Activated effector memory CD4-positive, alpha-beta T cell treated with Interleukin-2 at 50 U/mL for 16 hours (primary cell): ENCODE data around the gene WDCP.
A peak's percentile ranks its signal among the peaks of the same experiment; 100 is the strongest.
"Not testable (repeated sequence)": the region's sequence is repeated elsewhere in the genome, so short reads cannot be mapped to it uniquely, and the experiment has no call there.

ENCODE experiments used
- DNase-seq: peaks from one replicate; pipeline ENCODE4 v3.0.0-alpha.2; 2020

WDCP gene

GRCh38 chr2:24058564-24059271 is 11.5 kb upstream of the WDCP start:
- DNase-seq = no peak

- DNase-seq = no peak
Measured at GRCh38 chr2:24055750-24056149, 8.6 kb upstream of the WDCP start.

GRCh38 chr2:24054366-24055010 is 7.3 kb upstream of the WDCP start:
- no peak for DNase-seq

- DNase-seq = no peak
Measured at GRCh38 chr2:24052951-24053350, 5.8 kb upstream of the WDCP start.

GRCh38 chr2:24051833-24052232 is 4.6 kb upstream of the WDCP start:
- DNase-seq = no peak

GRCh38 chr2:24050041-24050979 is 3.1 kb upstream of the WDCP start:
- no peak for DNase-seq

GRCh38 chr2:24049485-24050021 is 2.4 kb upstream of the WDCP start, which contains the start of gene FKBP1B:
FKBP1B (plus strand) TSS chr2:24049741; CDS start chr2:24049850, 109 bp downstream.
- peak; percentile 30 for DNase-seq

- no peak for DNase-seq
Measured at GRCh38 chr2:24048769-24049484, 1.7 kb upstream of the WDCP start.

GRCh38 chr2:24047703-24048033 is 477 bp upstream of the WDCP start:
- no peak for DNase-seq

GRCh38 chr2:24046599-24046929 is 627 bp downstream of the WDCP start:
- no peak for DNase-seq

GRCh38 chr2:24045511-24046508 is 1.4 kb downstream of the WDCP start:
- DNase-seq = no peak

GRCh38 chr2:24043133-24043532 is 4.1 kb downstream of the WDCP start:
- DNase-seq = not testable (repeated sequence)

GRCh38 chr2:24040511-24040910 is 6.7 kb downstream of the WDCP start:
- no peak for DNase-seq

- no peak for DNase-seq
Measured at GRCh38 chr2:24038786-24039499, 8.2 kb downstream of the WDCP start.

- no peak for DNase-seq
Measured at GRCh38 chr2:24026233-24026632, 21.0 kb downstream of the WDCP start.

- no peak for DNase-seq
Measured at GRCh38 chr2:24024996-24025663, 22.1 kb downstream of the WDCP start.

- no peak for DNase-seq
Measured at GRCh38 chr2:24024018-24024417, 23.2 kb downstream of the WDCP start.

- no peak for DNase-seq
Measured at GRCh38 chr2:24022975-24023575, 24.1 kb downstream of the WDCP start.

GRCh38 chr2:24022324-24022974 is 24.7 kb downstream of the WDCP start:
- no peak for DNase-seq
